ENCODE measurements around the gene POLR2L.
A peak's percentile ranks its signal among the peaks of the same experiment; 100 is the strongest.

The POLR2L gene

DNA sequence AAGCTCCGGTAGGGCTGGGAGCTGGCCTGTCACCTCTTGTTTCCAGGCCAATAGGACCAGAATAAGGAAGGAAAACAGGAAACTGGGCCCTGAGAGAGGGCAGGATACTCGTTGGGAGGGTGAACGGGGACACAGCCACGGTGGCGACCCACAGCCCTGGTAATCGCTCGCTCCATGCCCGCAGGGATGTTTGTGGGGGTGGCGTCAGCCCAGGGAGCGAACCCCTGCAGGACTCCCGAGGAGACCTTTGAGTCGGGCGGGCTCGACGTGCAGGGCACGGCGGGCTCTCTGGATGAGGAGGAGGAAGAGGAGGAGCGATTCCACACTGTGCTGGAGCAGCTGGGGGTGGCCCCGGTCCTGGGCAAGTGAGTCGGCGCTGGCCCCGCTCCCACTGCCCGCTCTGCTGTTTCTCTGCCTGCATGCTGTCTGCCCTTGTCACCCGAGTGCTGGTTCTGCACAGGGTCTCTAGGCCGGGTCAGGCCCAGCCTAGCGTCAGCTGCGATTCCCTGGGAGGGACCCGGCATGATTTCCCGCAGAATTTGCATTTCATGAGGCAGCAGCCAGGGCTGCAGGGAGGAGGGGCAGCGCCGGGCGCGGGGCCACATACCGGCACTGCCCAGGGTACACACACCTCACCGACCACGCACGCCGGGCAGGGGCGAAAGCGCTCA, 13.0 kb downstream of the POLR2L start:
- Histone ChIP-seq H3K4me3 (peak overlapping the region; percentile 69), H3K27ac (peak overlapping the region in 1 of 2 donors; percentile 70)
- no peak for DNase-seq (ENCODE audit: low spot score)
- TF ChIP-seq, protein P1, sequence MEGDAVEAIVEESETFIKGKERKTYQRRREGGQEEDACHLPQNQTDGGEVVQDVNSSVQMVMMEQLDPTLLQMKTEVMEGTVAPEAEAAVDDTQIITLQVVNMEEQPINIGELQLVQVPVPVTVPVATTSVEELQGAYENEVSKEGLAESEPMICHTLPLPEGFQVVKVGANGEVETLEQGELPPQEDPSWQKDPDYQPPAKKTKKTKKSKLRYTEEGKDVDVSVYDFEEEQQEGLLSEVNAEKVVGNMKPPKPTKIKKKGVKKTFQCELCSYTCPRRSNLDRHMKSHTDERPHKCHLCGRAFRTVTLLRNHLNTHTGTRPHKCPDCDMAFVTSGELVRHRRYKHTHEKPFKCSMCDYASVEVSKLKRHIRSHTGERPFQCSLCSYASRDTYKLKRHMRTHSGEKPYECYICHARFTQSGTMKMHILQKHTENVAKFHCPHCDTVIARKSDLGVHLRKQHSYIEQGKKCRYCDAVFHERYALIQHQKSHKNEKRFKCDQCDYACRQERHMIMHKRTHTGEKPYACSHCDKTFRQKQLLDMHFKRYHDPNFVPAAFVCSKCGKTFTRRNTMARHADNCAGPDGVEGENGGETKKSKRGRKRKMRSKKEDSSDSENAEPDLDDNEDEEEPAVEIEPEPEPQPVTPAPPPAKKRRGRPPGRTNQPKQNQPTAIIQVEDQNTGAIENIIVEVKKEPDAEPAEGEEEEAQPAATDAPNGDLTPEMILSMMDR (IDR thresholded peaks at IDR 0.05): no peak

DNA sequence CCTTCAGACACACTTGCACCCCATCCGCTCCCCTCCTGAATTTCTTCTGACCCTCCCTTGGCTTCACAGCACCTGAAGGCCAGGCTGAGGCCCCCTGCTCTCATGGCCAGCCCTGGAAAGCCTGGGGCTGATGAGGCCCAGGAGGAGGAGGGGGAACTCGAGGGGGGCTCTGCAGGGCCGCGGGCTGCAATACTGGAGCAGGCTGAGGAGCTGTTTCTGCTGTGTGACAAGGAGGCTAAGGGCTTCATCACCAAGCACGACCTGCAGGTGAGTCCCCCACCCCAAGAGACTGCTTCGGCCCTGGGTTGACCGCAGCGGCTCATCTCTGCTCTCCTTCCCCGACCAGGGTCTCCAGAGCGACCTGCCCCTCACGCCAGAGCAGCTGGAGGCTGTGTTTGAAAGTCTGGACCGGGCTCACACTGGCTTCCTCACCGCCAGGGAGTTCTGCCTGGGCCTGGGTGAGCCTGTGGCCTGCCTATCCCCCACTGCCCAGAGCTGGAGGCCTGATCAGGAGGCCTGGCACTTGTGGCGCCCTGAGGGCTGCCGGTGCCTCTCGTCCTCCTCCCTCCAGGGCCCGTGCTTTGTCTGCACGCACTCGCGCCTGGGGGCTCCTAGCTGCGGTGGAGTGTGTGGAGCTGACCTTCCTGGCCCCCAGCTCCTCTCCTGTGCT, 13.7 kb downstream of the POLR2L start:
- H3K4me3 ChIP-seq: peak overlapping the region; percentile 69
- TF ChIP-seq, protein P1 (IDR thresholded peaks at IDR 0.05): no peak
- no peak for DNase-seq (ENCODE audit: low spot score)
- peak overlapping the region in 1 of 2 donors; percentile 70 for H3K27ac ChIP-seq

DNA sequence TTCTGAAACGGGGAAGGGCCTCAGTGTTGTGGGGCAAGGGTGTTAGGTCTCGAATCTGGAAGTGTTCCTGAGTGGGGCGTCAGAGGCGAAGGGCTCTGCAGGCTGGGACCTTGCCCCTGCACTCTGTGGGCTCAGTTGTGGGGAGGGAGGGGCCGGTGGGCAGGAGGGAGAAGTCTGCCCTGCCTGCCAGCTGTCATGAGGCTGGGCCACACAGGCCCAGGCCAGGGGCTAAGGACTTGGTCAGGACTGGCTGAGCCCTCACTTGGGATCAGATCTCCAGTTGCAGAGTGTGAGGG, 14.5 kb downstream of the POLR2L start, which contains the start of gene CRACR2B:
TSS of gene CRACR2B (plus strand) at position 23 of the 296 bp plus-strand sequence. CDS start 689 bp downstream, outside the sequence.
- DNase-seq (ENCODE audit: low spot score): no peak
- H3K27ac ChIP-seq: peak within 1 kb of the TSS; percentile 37 to 70
- peak within 1 kb of the TSS; percentile 69 for H3K4me3 ChIP-seq

DNA sequence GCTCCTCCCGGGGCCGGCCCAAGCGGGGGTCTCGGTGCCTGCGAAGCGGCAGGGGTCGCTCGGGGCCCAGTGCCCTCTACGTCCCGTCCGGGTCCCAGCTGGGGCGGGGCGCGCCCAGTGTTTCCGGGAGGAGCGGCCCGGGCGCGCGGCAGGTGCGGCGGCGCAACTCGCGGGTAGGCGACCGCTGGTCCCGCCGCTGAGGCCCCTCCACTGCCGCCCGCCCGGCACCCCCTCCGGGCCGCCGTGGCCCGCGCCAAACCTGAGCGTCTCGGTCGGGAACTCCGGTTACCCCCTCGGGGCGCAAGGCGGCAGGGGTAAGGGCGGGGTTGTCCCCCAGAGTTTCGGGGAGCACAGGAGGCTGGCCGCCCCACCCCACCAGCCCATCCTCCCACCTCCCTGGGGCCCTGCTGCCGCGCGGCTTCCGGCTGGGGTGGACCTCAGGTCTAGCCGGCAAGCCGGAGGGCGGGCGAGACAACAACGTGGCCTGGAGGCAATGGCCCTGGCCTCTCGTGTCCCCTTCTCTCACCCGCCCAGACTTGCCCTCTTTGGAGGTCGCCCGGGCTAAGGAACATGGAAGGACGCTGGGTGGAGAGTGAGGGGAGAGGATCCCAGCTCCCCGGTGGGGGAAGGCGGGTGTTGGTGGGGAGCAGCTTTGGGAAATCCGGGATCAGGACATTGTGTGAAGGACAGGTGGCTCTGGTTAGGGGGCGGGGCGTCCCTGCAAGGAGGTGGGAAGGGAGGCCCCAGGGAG, 15.0 kb downstream of the POLR2L start:
- TF ChIP-seq, protein P1 (IDR thresholded peaks at IDR 0.05): no peak
- peak overlapping the region; percentile 37 to 70 for H3K27ac ChIP-seq
- no peak for DNase-seq (ENCODE audit: low spot score)
- peak overlapping the region; percentile 64 for H3K4me3 ChIP-seq

More for the DNA sequence above, 14.5 kb downstream of the POLR2L start, which contains the start of gene CRACR2B:
- TF ChIP-seq, protein P1 (IDR thresholded peaks at IDR 0.05): no peak

DNA sequence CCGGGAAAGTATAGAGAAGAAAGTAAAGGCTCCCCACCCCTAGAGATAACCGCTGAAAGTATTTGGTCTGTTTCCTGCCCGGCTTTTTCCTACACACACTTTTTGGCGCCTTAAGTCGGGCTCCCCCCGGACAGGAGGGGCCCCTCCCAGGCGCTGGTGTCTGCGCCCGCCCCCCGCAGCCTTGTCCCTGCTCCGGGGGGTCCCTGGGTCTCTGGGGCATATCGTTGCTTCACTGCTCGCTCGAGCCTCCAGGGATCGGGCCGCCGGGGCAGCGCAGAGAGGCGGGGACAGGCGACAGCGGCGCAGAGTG, 15.5 kb downstream of the POLR2L start:
- peak overlapping the region; percentile 64 for H3K4me3 ChIP-seq
- DNase-seq (ENCODE audit: low spot score): no peak
- H3K27ac ChIP-seq: peak overlapping the region; percentile 37 to 70
- TF ChIP-seq, protein P1 (IDR thresholded peaks at IDR 0.05): no peak

DNA sequence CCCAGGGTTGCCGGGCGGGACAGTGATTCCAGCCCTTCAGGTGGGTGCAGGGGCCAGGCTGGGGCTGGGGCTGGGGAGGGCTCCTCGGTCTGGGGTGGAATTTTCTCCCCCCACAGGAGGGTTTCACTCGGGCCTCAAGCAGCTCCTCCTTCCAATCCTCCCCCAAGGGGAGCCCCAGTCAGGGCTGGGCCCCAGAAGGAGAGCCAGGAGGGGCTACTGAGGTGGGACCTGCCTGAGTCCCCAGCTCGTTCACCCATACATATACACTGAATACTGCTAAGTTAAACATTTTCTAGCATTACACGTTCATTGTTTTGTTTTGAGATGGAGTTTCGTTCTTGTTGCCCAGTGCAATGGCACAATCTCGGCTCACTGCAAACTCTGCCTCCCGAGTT, 16.1 kb downstream of the POLR2L start:
- TF ChIP-seq, protein P1 (IDR thresholded peaks at IDR 0.05): no peak
- Histone ChIP-seq H3K4me3 (no peak overlapping the region), H3K27ac (no peak overlapping the region)
- no peak for DNase-seq (ENCODE audit: low spot score)
